ENCODE results near the gene CSK.

DNA sequence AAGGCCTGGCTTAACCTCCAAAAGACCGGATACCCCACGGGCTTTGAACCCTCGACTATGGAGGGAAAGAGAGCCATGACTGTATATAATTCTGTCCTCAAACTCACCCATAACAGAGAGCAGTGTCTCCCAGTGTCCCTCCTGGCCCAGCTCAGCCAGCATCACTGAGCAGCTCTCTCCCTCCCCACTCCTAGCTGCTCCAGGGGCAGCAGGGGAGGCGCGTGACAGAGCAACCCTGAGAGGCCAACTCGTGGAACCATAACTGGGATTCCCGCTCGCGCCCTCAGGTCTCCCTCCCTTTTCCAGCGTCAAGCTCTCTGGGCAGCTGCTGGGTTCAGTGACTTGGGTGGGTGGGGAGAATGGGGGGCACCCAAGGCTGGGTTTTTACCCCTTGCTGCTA, 44.0 kb downstream of the CSK start:
- TF ChIP-seq, protein P1, sequence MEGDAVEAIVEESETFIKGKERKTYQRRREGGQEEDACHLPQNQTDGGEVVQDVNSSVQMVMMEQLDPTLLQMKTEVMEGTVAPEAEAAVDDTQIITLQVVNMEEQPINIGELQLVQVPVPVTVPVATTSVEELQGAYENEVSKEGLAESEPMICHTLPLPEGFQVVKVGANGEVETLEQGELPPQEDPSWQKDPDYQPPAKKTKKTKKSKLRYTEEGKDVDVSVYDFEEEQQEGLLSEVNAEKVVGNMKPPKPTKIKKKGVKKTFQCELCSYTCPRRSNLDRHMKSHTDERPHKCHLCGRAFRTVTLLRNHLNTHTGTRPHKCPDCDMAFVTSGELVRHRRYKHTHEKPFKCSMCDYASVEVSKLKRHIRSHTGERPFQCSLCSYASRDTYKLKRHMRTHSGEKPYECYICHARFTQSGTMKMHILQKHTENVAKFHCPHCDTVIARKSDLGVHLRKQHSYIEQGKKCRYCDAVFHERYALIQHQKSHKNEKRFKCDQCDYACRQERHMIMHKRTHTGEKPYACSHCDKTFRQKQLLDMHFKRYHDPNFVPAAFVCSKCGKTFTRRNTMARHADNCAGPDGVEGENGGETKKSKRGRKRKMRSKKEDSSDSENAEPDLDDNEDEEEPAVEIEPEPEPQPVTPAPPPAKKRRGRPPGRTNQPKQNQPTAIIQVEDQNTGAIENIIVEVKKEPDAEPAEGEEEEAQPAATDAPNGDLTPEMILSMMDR (IDR thresholded peaks at IDR 0.05; ENCODE audit: poor library complexity): no peak
- TF ChIP-seq EZH2 (IDR thresholded peaks at IDR 0.05; ENCODE audit: borderline replicate concordance) (no peak), EZH2phosphoT487 (IDR thresholded peaks at IDR 0.05; ENCODE audit: low read depth, severe bottlenecking, unreplicated experiment) (no peak)

Measured in hepatocyte (in vitro differentiated cells).